SU-DHL-6 (cell line): Measurements from ENCODE around the gene CASP10.

ENCODE experiments used
- H2AFZ ChIP-seq: fragments of 200-600 bp; sonication (generic); 2 replicates; pipeline ENCODE4 v1.6.1; 2014; ENCODE audit warnings: low read depth, mild to moderate bottlenecking, moderate library complexity, mixed read lengths, antibody characterized with exemption, low read length; ENCODE audit not compliant: severe bottlenecking
- H3F3A ChIP-seq: fragments of 200-600 bp; shearing (Covaris generic); 2 replicates; pipeline ENCODE4 v1.6.0; 2016; ENCODE audit warnings: antibody characterized with exemption, mild to moderate bottlenecking; ENCODE audit not compliant: insufficient read depth
- H3K27ac ChIP-seq: fragments of 200-600 bp; sonication (generic); 2 replicates; pipeline ENCODE4 v1.5.1; 2016; ENCODE audit warnings: low read depth, mild to moderate bottlenecking, low read length, moderate library complexity, mixed read lengths
- H3K27me3 ChIP-seq: fragments of 200-600 bp; sonication (generic), shearing (Covaris generic); 2 replicates; pipeline ENCODE4 v1.6.0; 2014; ENCODE audit warnings: mild to moderate bottlenecking, low read length
- H3K36me3 ChIP-seq: fragments of 200-600 bp; sonication (generic); 2 replicates; pipeline ENCODE4 v1.6.1; 2014; ENCODE audit warnings: mild to moderate bottlenecking, low read length, mixed read lengths
- H3K4me2 ChIP-seq: fragments of 300-600, 200-600 bp; shearing (Covaris generic), sonication (generic); 2 replicates; pipeline ENCODE4 v1.6.0; 2014; ENCODE audit warnings: low read length, low read depth, mild to moderate bottlenecking; ENCODE audit not compliant: poor library complexity, severe bottlenecking
- H3K4me3 ChIP-seq: fragments of 200-600 bp; sonication (generic); 2 replicates; pipeline ENCODE4 v1.5.1; 2014; ENCODE audit warnings: antibody characterized with exemption, low read length, mild to moderate bottlenecking, mixed read lengths; ENCODE audit not compliant: insufficient read depth, poor library complexity, severe bottlenecking
- H3K79me2 ChIP-seq: fragments of 200-600 bp; sonication (generic); 2 replicates; pipeline ENCODE4 v1.6.1; 2014; ENCODE audit warnings: mild to moderate bottlenecking, low read length, moderate library complexity; ENCODE audit not compliant: insufficient read depth
- H3K9ac ChIP-seq: fragments of 200-600 bp; sonication (generic); 2 replicates; pipeline ENCODE4 v1.7.0; 2014; ENCODE audit warnings: mild to moderate bottlenecking, low read length
- H3K9me2 ChIP-seq: fragments of 200-600 bp; sonication (generic); replicated peaks from 2 replicates; pipeline ENCODE4 v1.6.1; 2014; ENCODE audit warnings: low read length; ENCODE audit not compliant: insufficient read depth
- H3K9me3 ChIP-seq: fragments of 200-600 bp; sonication (generic); 2 replicates; pipeline ENCODE4 v1.6.1; 2014; ENCODE audit warnings: low read length, mixed read lengths; ENCODE audit not compliant: insufficient read depth
- H4K20me1 ChIP-seq: fragments of 200-600 bp; sonication (generic); 2 replicates; pipeline ENCODE4 v1.6.1; 2014; ENCODE audit warnings: low read depth, mild to moderate bottlenecking, antibody characterized with exemption, low read length, moderate library complexity, mixed read lengths
- EZH2phosphoT487 ChIP-seq: fragments of 200-600 bp; sonication (generic), shearing (Covaris generic); conservative IDR thresholded peaks from 2 replicates; pipeline ENCODE4 v1.6.1; 2018; ENCODE audit warnings: mild to moderate bottlenecking, antibody characterized with exemption, low read length, moderate library complexity, mixed read lengths
- TF ChIP-seq, protein P1 (sequence below): fragments of 200-600 bp; sonication (generic); IDR thresholded peaks from one replicate; pipeline ENCODE4 v1.5.1; 2017; ENCODE audit warnings: antibody characterized with exemption, mild to moderate bottlenecking, low read length, moderate library complexity; ENCODE audit not compliant: insufficient read depth, poor library complexity, severe bottlenecking

Gene CASP10

DNA sequence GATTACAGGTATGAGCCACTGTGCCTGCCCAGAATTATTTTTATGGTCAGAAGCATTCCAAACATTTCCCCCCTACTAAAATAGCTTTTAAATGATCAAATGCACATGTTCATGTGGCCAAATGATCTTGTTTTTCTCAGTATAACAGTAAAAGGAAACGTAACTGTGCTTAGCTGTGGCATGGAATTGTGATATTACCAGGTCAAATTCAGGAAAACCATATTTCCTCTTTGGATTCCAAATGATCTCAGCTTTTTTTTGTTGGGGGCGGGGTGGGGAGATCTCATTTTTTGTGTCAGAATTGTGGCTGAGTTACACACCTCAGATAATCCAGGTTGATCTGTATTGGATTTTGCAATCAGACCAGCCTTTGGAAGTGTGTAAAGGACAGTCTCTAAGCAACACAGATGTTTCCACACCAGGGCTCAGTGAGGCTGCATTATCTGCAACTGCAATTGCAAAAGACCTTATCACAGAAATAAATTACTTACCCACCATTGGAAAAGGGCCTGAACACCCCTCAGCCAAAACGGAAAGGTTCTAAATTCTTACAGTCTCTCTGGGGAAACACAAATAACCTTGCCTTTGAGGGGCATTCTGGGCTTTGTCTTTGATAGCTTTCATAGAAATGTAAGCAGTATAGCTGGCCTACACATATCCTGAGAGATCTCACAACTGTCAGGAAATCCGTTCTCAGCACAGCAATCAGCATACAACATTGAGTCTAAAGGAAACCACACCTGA is 8.4 kb downstream of the CASP10 start:
- Histone ChIP-seq H4K20me1 (no peaks in the 10 kb centered on the region), H3F3A (no peaks in the 10 kb centered on the region), H3K79me2 (no peaks in the 10 kb centered on the region), H3K36me3 (no peaks in the 10 kb centered on the region), H3K9ac (no peak overlapping the region), H3K9me2 (no peaks in the 10 kb centered on the region), H2AFZ (no peak overlapping the region), H3K4me2 (no peak overlapping the region), H3K27me3 (no peaks in the 10 kb centered on the region), H3K27ac (no peak overlapping the region), H3K9me3 (no peaks in the 10 kb centered on the region), H3K4me3 (no peak overlapping the region)
- TF ChIP-seq, protein P1, sequence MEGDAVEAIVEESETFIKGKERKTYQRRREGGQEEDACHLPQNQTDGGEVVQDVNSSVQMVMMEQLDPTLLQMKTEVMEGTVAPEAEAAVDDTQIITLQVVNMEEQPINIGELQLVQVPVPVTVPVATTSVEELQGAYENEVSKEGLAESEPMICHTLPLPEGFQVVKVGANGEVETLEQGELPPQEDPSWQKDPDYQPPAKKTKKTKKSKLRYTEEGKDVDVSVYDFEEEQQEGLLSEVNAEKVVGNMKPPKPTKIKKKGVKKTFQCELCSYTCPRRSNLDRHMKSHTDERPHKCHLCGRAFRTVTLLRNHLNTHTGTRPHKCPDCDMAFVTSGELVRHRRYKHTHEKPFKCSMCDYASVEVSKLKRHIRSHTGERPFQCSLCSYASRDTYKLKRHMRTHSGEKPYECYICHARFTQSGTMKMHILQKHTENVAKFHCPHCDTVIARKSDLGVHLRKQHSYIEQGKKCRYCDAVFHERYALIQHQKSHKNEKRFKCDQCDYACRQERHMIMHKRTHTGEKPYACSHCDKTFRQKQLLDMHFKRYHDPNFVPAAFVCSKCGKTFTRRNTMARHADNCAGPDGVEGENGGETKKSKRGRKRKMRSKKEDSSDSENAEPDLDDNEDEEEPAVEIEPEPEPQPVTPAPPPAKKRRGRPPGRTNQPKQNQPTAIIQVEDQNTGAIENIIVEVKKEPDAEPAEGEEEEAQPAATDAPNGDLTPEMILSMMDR = no peak
- TF ChIP-seq EZH2phosphoT487 = no peak

DNA sequence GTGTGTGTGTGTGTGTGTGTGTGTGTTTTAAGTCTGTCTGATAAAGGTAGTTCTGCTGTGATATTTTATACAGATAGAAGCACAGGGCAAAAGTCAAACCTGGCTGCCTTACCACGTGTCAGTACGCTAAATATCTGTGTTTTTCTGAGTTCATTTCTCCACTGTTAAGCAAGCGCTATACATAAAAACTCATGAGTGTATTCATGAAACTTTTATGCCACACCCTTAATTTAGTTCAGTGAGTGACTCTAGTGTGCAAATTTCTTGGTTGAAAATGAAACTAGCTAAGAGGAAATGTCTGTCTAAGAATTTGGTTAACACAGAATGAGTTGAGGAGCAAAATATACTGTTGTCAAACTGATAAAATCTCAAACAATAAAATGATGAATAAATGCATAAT is 11.2 kb downstream of the CASP10 start:
- no peaks in the 10 kb centered on the region for H3K79me2 ChIP-seq
- no peak for TF ChIP-seq EZH2phosphoT487
- TF ChIP-seq, protein P1 = no peak
- no peaks in the 10 kb centered on the region for H4K20me1 ChIP-seq
- H3K9me3 ChIP-seq = no peaks in the 10 kb centered on the region
- H3K4me3 ChIP-seq = no peak overlapping the region
- no peaks in the 10 kb centered on the region for H3F3A ChIP-seq
- no peaks in the 10 kb centered on the region for H3K36me3 ChIP-seq
- no peak overlapping the region for H2AFZ ChIP-seq
- no peak overlapping the region for H3K27ac ChIP-seq
- no peak overlapping the region for H3K4me2 ChIP-seq
- no peaks in the 10 kb centered on the region for H3K9me2 ChIP-seq
- H3K27me3 ChIP-seq = no peaks in the 10 kb centered on the region
- no peak overlapping the region for H3K9ac ChIP-seq

DNA sequence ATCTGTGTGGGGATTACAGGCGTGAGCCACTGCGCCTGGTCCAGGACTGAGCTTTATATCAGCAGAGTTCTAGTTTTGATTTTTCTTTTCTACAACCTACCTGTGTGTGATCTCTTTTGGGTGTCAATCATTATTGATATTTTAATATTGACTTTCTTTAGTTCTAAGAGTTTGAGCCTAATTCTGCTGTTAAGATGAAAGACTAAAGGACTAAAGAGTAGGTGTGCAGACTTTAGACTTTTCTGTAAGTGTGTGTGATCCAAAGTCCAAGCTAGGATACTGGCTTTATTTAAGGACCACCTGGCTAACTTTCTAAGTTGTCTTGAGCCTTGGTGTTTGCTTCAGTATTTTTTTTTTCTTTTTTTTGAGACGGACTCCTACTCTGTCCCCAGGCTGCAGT is 12.4 kb downstream of the CASP10 start:
- no peaks in the 10 kb centered on the region for H3F3A ChIP-seq
- H3K36me3 ChIP-seq = no peaks in the 10 kb centered on the region
- no peaks in the 10 kb centered on the region for H3K9me2 ChIP-seq
- H3K9ac ChIP-seq = no peak overlapping the region
- H3K4me3 ChIP-seq = no peak overlapping the region
- H3K4me2 ChIP-seq = no peak overlapping the region
- H3K27me3 ChIP-seq = no peaks in the 10 kb centered on the region
- no peak overlapping the region for H3K27ac ChIP-seq
- TF ChIP-seq, protein P1 = no peak
- no peak for TF ChIP-seq EZH2phosphoT487
- H3K79me2 ChIP-seq = no peaks in the 10 kb centered on the region
- H3K9me3 ChIP-seq = no peaks in the 10 kb centered on the region
- H2AFZ ChIP-seq = no peak overlapping the region
- no peaks in the 10 kb centered on the region for H4K20me1 ChIP-seq
